Measurements from ENCODE around the gene SCART1.
"Not testable (repeated sequence)": the region's sequence is repeated elsewhere in the genome, so short reads cannot be mapped to it uniquely, and the experiment has no call there.

- TF ChIP-seq CTCF, POLR2A (IDR thresholded peaks at IDR 0.05): not testable (repeated sequence)
Observed at GRCh38 chr10:133432789-133433188, 21.0 kb upstream of the SCART1 start.

Data from body of pancreas (tissue), 4 donors.